Measurements from ENCODE around the gene PGA5.
"Not testable (repeated sequence)": the region's sequence is repeated elsewhere in the genome, so short reads cannot be mapped to it uniquely, and the experiment has no call there.

PGA5 gene

GRCh38 chr11:61232548-61233145 is 8.3 kb upstream of the PGA5 start:
- DNase-seq (ENCODE audit: low read depth); H3K4me3 ChIP-seq (ENCODE audit: low read length): not testable (repeated sequence)

GRCh38 chr11:61237130-61237529 is 3.8 kb upstream of the PGA5 start:
- H3K4me3 ChIP-seq (ENCODE audit: low read length); DNase-seq (ENCODE audit: low read depth): not testable (repeated sequence)

GRCh38 chr11:61240288-61240687 is 687 bp upstream of the PGA5 start:
- DNase-seq (ENCODE audit: low read depth); H3K4me3 ChIP-seq (ENCODE audit: low read length): not testable (repeated sequence)

- not testable (repeated sequence) for H3K4me3 ChIP-seq (ENCODE audit: low read length)
Measured at GRCh38 chr11:61241526-61241925, 551 bp downstream of the PGA5 start.

GRCh38 chr11:61245284-61245964 is 4.4 kb downstream of the PGA5 start:
- not testable (repeated sequence) for DNase-seq (ENCODE audit: low read depth)

More at GRCh38 chr11:61241526-61241925, 551 bp downstream of the PGA5 start:
- DNase-seq (ENCODE audit: low read depth), result not testable (repeated sequence)

GRCh38 chr11:61248071-61248470 is 7.1 kb downstream of the PGA5 start:
- H3K4me3 ChIP-seq (ENCODE audit: low read length), result not testable (repeated sequence)

More at GRCh38 chr11:61245284-61245964, 4.4 kb downstream of the PGA5 start:
- not testable (repeated sequence) for H3K4me3 ChIP-seq (ENCODE audit: low read length)

GRCh38 chr11:61249201-61249600 is 8.2 kb downstream of the PGA5 start:
- not testable (repeated sequence) for H3K4me3 ChIP-seq (ENCODE audit: low read length); DNase-seq (ENCODE audit: low read depth)

More at GRCh38 chr11:61248071-61248470, 7.1 kb downstream of the PGA5 start:
- DNase-seq (ENCODE audit: low read depth), result not testable (repeated sequence)

GRCh38 chr11:61250796-61251765 is 10.1 kb downstream of the PGA5 start:
- H3K4me3 ChIP-seq (ENCODE audit: low read length); DNase-seq (ENCODE audit: low read depth): not testable (repeated sequence)

- not testable (repeated sequence) for DNase-seq (ENCODE audit: low read depth); H3K4me3 ChIP-seq (ENCODE audit: low read length)
Measured at GRCh38 chr11:61252332-61252731, 11.4 kb downstream of the PGA5 start.

- DNase-seq (ENCODE audit: low read depth), result peak; percentile 76
- TF ChIP-seq CTCF (IDR thresholded peaks at IDR 0.05; ENCODE audit: insufficient read depth, low read depth, low read length, missing control alignments), result peak; percentile 99
Measured at GRCh38 chr11:61254403-61255025, 13.5 kb downstream of the PGA5 start.

GRCh38 chr11:61256710-61257482 is 15.9 kb downstream of the PGA5 start:
- no peak overlapping the region for H3K4me3 ChIP-seq (ENCODE audit: low read length)
- DNase-seq (ENCODE audit: low read depth), result no peak
- no peak for TF ChIP-seq CTCF (IDR thresholded peaks at IDR 0.05; ENCODE audit: insufficient read depth, low read depth, low read length, missing control alignments)

More at GRCh38 chr11:61254403-61255025, 13.5 kb downstream of the PGA5 start:
- H3K4me3 ChIP-seq (ENCODE audit: low read length), result no peak overlapping the region

All from epithelial cell of esophagus (primary cell).